Measurements from ENCODE around the gene ZNF445. TPM values are rescaled to one million over a fixed set of nuclear protein-coding genes. Genes with fewer than 3 reads are reported as not detected.

Gene ZNF445
- total RNA-seq, 1 experiment from 2014 or later = 19.0 TPM

DNA sequence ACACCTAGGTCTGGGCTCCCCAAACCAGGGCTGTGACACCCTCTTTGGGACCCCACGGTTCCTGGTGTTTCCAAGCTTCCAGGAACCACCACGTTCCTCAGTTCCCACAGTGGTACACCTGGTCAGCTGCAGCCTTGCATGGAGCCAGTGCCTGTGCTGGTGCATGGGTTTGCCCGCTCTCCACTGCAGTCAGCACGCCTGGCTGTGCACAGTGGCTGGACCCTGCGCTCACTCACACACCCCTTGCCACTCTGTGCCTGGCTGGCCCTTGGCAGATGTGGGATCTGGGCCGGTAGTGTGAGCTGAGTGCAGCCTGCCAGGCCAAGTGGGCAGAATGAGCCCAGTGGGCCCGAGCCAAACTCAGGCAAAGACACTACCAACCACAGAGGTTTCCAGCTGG is 90.1 kb downstream of the ZNF445 start:
- Histone ChIP-seq H3K36me3 (ENCODE audit: control insufficient read depth, insufficient read depth, low read length) (no peaks in the 10 kb centered on the region), H3K4me1 (no peaks in the 10 kb centered on the region), H3K27me3 (replicated peaks; ENCODE audit: control insufficient read depth, insufficient read depth, low read length) (no peaks in the 10 kb centered on the region), H3K4me3 (ENCODE audit: low read depth, low read length) (no peak overlapping the region), H3K9me3 (peaks cover 5% of the 10 kb centered on the region; the same call in 1 of the 2 replicates)
- BruUV-seq (replicated peaks) = no TSS peak
- intact Hi-C loops (cut with micrococcal nuclease; ENCODE audit: unreplicated experiment) = no loop called here
- ChIA-PET POLR2A (no interaction called here), CTCF (no interaction called here)
- H3K36me3 Mint-ChIP-seq (ENCODE audit: insufficient read depth, unreplicated experiment) = no peaks in the 10 kb centered on the region
- no peak overlapping the region for H3K4me3 Mint-ChIP-seq (ENCODE audit: unreplicated experiment)
- TF ChIP-seq, protein P1, sequence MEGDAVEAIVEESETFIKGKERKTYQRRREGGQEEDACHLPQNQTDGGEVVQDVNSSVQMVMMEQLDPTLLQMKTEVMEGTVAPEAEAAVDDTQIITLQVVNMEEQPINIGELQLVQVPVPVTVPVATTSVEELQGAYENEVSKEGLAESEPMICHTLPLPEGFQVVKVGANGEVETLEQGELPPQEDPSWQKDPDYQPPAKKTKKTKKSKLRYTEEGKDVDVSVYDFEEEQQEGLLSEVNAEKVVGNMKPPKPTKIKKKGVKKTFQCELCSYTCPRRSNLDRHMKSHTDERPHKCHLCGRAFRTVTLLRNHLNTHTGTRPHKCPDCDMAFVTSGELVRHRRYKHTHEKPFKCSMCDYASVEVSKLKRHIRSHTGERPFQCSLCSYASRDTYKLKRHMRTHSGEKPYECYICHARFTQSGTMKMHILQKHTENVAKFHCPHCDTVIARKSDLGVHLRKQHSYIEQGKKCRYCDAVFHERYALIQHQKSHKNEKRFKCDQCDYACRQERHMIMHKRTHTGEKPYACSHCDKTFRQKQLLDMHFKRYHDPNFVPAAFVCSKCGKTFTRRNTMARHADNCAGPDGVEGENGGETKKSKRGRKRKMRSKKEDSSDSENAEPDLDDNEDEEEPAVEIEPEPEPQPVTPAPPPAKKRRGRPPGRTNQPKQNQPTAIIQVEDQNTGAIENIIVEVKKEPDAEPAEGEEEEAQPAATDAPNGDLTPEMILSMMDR (IDR thresholded peaks at IDR 0.05; ENCODE audit: insufficient read depth in 1 of 2, low read depth in 1 of 2, low read length in 1 of 2, severe bottlenecking in 1 of 2, unreplicated experiment in 1 of 2) = no peak
- peaks cover 12% of the 10 kb centered on the region for H3K9me3 Mint-ChIP-seq (ENCODE audit: unreplicated experiment)
- no peak overlapping the region for H3K27ac Mint-ChIP-seq (ENCODE audit: unreplicated experiment)
- no peaks in the 10 kb centered on the region for H3K27me3 Mint-ChIP-seq (ENCODE audit: insufficient read depth, unreplicated experiment)
- no peaks in the 10 kb centered on the region for H3K4me1 Mint-ChIP-seq (ENCODE audit: low read depth, unreplicated experiment)
- no peak for DNase-seq

Other genes starting within 250 kb of the ZNF445 start
- gene TOPAZ1, start 235.8 kb downstream of the ZNF445 start, total RNA-seq (2022) = not detected in 2 replicates
- 14.7 and 15.0 TPM in 2 replicates for gene TCAIM, start 138.9 kb downstream of the ZNF445 start, total RNA-seq (2022)
- not detected in 2 replicates for gene ZKSCAN7, start 77.5 kb upstream of the ZNF445 start, total RNA-seq (2022)
- not detected in 2 replicates for gene ZNF660, start 107.3 kb upstream of the ZNF445 start, total RNA-seq (2022)
- gene ZNF197, start 147.4 kb upstream of the ZNF445 start, total RNA-seq (2022) = 10.5 and 10.6 TPM in 2 replicates
- 12.0 and 14.7 TPM in 2 replicates for gene ZNF35, start 171.1 kb upstream of the ZNF445 start, total RNA-seq (2022)
- gene ZNF502, start 235.0 kb upstream of the ZNF445 start, total RNA-seq (2022) = 2.0 TPM in 2 replicates

Measured in Caco-2 (cell line).